Endodermal cell (in vitro differentiated cells): ENCODE results near the gene IRS2. TPM values are rescaled to one million over a fixed set of nuclear protein-coding genes. Genes with fewer than 3 reads are reported as not detected.

Experiments
- DNase-seq: peaks from one replicate; pipeline ENCODE4 v3.0.0-alpha.2; 2017
- H3K27ac ChIP-seq: 2 replicates; pipeline ENCODE4 v1.5.1; 2013; ENCODE audit warnings: mild to moderate bottlenecking, low read depth, low read length, moderate library complexity
- H3K27me3 ChIP-seq: 2 replicates; pipeline ENCODE4 v1.6.1; 2013; ENCODE audit warnings: mild to moderate bottlenecking, low read length, moderate library complexity; ENCODE audit not compliant: insufficient read depth, control insufficient read depth, poor library complexity, severe bottlenecking
- H3K36me3 ChIP-seq: 2 replicates; pipeline ENCODE4 v1.7.0; 2013; ENCODE audit warnings: mild to moderate bottlenecking, low read length, moderate library complexity; ENCODE audit not compliant: control insufficient read depth, insufficient read depth
- H3K4me1 ChIP-seq: one replicate; pipeline ENCODE4 v1.7.0; 2013; ENCODE audit warnings: low read length; ENCODE audit not compliant: control insufficient read depth, insufficient read depth
- H3K4me3 ChIP-seq: 2 replicates; pipeline ENCODE4 v1.5.1; 2013; ENCODE audit warnings: mild to moderate bottlenecking, low read length, moderate library complexity
- H3K9ac ChIP-seq: 2 replicates; pipeline ENCODE4 v1.6.1; 2013; ENCODE audit warnings: mild to moderate bottlenecking, low read length, moderate library complexity; ENCODE audit not compliant: poor library complexity, severe bottlenecking; ENCODE audit errors: extremely low read depth
- H3K9me3 ChIP-seq: 2 replicates; pipeline ENCODE4 v1.6.1; 2013; ENCODE audit warnings: mild to moderate bottlenecking, low read length, moderate library complexity; ENCODE audit not compliant: control insufficient read depth
- H3K27ac Mint-ChIP-seq: 2 replicates; pipeline ENCODE4 v1.8.0; 2020; ENCODE audit warnings: mixed read lengths
- H3K27me3 Mint-ChIP-seq: 2 replicates; pipeline ENCODE4 v1.8.0; 2021; ENCODE audit warnings: mild to moderate bottlenecking, mixed read lengths; ENCODE audit not compliant: insufficient read depth
- H3K36me3 Mint-ChIP-seq: 2 replicates; pipeline ENCODE4 v1.8.0; 2020; ENCODE audit warnings: low read depth, mixed read lengths
- H3K4me1 Mint-ChIP-seq: 2 replicates; pipeline ENCODE4 v1.8.0; 2020; ENCODE audit warnings: mixed read lengths
- H3K4me3 Mint-ChIP-seq: 2 replicates; pipeline ENCODE4 v1.8.0; 2020; ENCODE audit warnings: mild to moderate bottlenecking, moderate library complexity, mixed read lengths
- H3K9me3 Mint-ChIP-seq: 2 replicates; pipeline ENCODE4 v1.8.0; 2020; ENCODE audit warnings: mild to moderate bottlenecking, mixed read lengths
- WGBS, 2 experiments: methylation state at CpG; one replicate each; pipeline versions ENCODE4 v1.1.5 to v1.1.7; 2013; ENCODE audit warnings: missing lambda C conversion rate in 2 of 2, mixed read lengths in 1 of 2; ENCODE audit not compliant: insufficient coverage in 1 of 2, insufficient read length in 1 of 2; 5-methylcytosine and 5-hydroxymethylcytosine counted together
- total RNA-seq, 2 donors: library from RNA; stranded (reverse); fragmentation: NEBNext Ultra II Directional in 1 of 2; extraction: Animal tissue kit (Norgen Biotek cat#: 25700) in 1 of 2; gene quantifications; 2 replicates in 1 of 2; 3 replicates in 1 of 2; pipeline ENCODE4 v1.2.1, GENCODE V29; 2021
- TF ChIP-seq, protein P1 (sequence below): fragments of 200-600 bp; sonication (generic); conservative IDR thresholded peaks from 2 replicates; pipeline ENCODE4 v1.5.0; 2021; ENCODE audit warnings: antibody characterized with exemption, mild to moderate bottlenecking

Gene IRS2
- total RNA-seq, 2 donors from 2014 or later, result 16.9 to 23.7 TPM

DNA sequence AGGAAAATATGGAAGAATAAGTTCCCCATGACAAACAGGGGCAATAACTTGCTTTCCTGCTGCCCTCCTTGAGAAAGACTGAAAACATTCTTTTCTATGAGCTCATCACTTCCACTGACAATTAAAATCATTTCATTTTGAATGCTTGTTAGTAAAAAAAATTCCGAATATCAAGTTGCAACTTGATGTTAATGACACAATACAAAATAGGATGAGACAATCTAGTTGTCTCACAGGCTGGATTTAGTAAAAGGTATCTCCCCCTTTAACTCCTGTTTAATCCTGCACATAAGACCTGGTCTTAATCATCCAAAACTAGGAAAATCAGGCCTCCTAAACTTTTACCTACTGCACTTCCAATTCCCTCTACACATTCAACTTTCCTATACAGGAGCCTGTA is 24.7 kb downstream of the IRS2 start:
- Histone ChIP-seq H3K9ac (no peak overlapping the region), H3K4me1 (no peaks in the 10 kb centered on the region), H3K9me3 (no peaks in the 10 kb centered on the region), H3K27ac (no peak overlapping the region), H3K4me3 (no peak overlapping the region), H3K36me3 (peaks cover under 1% of the 10 kb centered on the region), H3K27me3 (no peaks in the 10 kb centered on the region)
- Mint-ChIP-seq H3K27ac (no peak overlapping the region), H3K4me3 (no peak overlapping the region), H3K9me3 (no peaks in the 10 kb centered on the region), H3K27me3 (no peaks in the 10 kb centered on the region), H3K36me3 (no peaks in the 10 kb centered on the region), H3K4me1 (peaks cover 21% of the 10 kb centered on the region)
- TF ChIP-seq, protein P1, sequence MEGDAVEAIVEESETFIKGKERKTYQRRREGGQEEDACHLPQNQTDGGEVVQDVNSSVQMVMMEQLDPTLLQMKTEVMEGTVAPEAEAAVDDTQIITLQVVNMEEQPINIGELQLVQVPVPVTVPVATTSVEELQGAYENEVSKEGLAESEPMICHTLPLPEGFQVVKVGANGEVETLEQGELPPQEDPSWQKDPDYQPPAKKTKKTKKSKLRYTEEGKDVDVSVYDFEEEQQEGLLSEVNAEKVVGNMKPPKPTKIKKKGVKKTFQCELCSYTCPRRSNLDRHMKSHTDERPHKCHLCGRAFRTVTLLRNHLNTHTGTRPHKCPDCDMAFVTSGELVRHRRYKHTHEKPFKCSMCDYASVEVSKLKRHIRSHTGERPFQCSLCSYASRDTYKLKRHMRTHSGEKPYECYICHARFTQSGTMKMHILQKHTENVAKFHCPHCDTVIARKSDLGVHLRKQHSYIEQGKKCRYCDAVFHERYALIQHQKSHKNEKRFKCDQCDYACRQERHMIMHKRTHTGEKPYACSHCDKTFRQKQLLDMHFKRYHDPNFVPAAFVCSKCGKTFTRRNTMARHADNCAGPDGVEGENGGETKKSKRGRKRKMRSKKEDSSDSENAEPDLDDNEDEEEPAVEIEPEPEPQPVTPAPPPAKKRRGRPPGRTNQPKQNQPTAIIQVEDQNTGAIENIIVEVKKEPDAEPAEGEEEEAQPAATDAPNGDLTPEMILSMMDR, result no peak
- DNase-seq, result no peak
- WGBS, 2 experiments, result 100% methylated on average over 1 of the region's 1 CpG; no CpG with 5 or more reads in 1 of the 2 experiments

GRCh38 chr13:109760951-109761350 is 25.4 kb downstream of the IRS2 start:
- Histone ChIP-seq H3K4me1 (no peaks in the 10 kb centered on the region), H3K4me3 (no peak overlapping the region), H3K9ac (no peak overlapping the region), H3K27me3 (no peaks in the 10 kb centered on the region), H3K36me3 (peaks cover 7% of the 10 kb centered on the region), H3K9me3 (no peaks in the 10 kb centered on the region), H3K27ac (no peak overlapping the region)
- peaks cover 20% of the 10 kb centered on the region for H3K4me1 Mint-ChIP-seq
- no peaks in the 10 kb centered on the region for H3K9me3 Mint-ChIP-seq
- peak overlapping the region; percentile 17 for H3K27ac Mint-ChIP-seq
- H3K4me3 Mint-ChIP-seq, result no peak overlapping the region
- TF ChIP-seq, protein P1, result no peak
- 80 to 87% methylated on average over 4 to 8 of the region's 8 CpGs for WGBS, 2 experiments
- peaks cover 3% of the 10 kb centered on the region for H3K36me3 Mint-ChIP-seq
- DNase-seq, result no peak
- no peaks in the 10 kb centered on the region for H3K27me3 Mint-ChIP-seq

DNA sequence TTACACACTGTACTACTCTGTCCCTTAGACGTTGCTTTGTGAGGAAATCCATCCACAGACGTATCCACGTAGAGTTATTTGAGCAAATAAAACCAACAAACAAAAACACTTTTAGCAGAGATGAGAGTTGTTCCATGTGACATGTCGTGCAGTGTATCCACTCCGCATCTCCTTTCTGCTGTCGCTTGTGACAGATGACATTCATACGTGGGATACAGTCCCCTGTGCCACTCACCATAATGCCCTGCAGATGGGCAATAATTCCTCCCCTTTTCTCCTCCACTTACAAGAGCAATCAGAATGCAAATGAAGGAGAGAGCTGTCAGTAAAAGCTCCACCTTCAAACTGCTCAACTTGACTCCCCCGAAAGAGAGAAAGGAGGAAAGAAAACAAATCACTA is 26.0 kb downstream of the IRS2 start:
- no peak overlapping the region for H3K4me3 Mint-ChIP-seq
- H3K36me3 ChIP-seq, result peaks cover 7% of the 10 kb centered on the region
- no peak overlapping the region for H3K27ac ChIP-seq
- no peak overlapping the region for H3K4me3 ChIP-seq
- no peaks in the 10 kb centered on the region for H3K9me3 Mint-ChIP-seq
- H3K27ac Mint-ChIP-seq, result no peak overlapping the region
- DNase-seq, result no peak
- no peak overlapping the region for H3K9ac ChIP-seq
- H3K36me3 Mint-ChIP-seq, result peaks cover 8% of the 10 kb centered on the region
- no peaks in the 10 kb centered on the region for H3K27me3 Mint-ChIP-seq
- 91 to 96% methylated on average over 6 to 8 of the region's 8 CpGs for WGBS, 2 experiments
- no peaks in the 10 kb centered on the region for H3K4me1 ChIP-seq
- no peaks in the 10 kb centered on the region for H3K27me3 ChIP-seq
- peaks cover 20% of the 10 kb centered on the region for H3K4me1 Mint-ChIP-seq
- no peaks in the 10 kb centered on the region for H3K9me3 ChIP-seq
- TF ChIP-seq, protein P1, result no peak
